ENCODE measurements around the gene GRM4. TPM values are rescaled to one million over a fixed set of nuclear protein-coding genes. Genes with fewer than 3 reads are reported as not detected.

The GRM4 gene
- total RNA-seq, 1 experiment from 2014 or later = not detected

DNA sequence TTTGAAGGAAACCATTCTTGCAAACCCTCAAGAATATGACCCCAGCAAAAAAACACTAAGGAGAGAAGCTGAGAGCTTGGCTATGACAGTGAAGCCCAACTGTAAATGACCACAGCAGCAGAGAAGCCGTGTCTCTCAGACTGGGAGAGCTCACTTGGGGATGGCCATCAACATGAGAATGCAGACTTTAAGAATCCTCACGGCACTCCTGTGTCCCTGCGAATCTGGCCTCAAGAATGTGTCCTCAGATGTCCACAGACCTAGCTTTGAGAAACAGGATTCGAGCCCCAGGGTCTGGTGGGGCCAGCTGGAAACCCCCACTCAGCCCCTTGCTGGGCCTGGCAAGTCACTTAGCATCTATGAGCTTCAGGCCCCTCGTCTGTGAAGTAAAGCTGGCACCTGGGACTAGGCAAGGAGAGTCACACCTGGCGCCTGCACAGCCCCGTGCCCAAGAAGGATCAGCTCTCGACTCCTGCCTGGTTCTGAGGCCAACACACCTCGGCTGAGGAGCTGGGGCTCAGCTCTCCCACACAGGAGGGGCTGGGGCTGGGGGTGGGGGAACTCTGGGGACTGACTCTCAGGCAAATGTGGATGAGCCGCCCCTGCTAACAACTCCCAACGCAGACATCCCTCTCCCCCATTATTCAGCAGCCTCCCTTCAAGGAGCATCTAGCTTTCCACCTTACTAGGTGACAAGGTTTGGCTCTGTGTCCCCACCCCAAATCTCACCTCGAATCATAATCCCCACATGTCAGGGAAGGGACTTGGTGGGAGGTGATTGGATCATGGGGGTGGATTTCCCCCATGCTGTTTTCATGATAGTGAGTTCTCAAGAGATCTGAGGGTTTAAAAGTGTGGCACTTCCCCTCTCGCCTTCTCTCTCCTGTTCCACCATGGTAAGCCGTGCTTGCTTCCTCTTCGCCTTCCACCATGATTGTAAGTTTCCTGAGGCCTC lies 97.7 kb downstream of the GRM4 start:
- Mint-ChIP-seq H3K4me1 (ENCODE audit: low read depth, unreplicated experiment) (no peaks in the 10 kb centered on the region), H3K4me3 (ENCODE audit: low read depth, unreplicated experiment) (no peak overlapping the region), H3K27me3 (ENCODE audit: unreplicated experiment) (peaks cover 99% of the 10 kb centered on the region), H3K36me3 (ENCODE audit: insufficient read depth, unreplicated experiment) (peaks cover 4% of the 10 kb centered on the region), H3K27ac (ENCODE audit: unreplicated experiment) (no peak overlapping the region), H3K9me3 (ENCODE audit: low read depth, unreplicated experiment) (peaks cover 7% of the 10 kb centered on the region)
- CTCF ChIA-PET = interaction anchor here (0.6 to 1.2 kb wide), 6 partner anchors 8 to 1798 kb away, joined by 3 to 4 read pairs (median 3); no protein-coding TSS in a partner anchor
- TF ChIP-seq, protein P1, sequence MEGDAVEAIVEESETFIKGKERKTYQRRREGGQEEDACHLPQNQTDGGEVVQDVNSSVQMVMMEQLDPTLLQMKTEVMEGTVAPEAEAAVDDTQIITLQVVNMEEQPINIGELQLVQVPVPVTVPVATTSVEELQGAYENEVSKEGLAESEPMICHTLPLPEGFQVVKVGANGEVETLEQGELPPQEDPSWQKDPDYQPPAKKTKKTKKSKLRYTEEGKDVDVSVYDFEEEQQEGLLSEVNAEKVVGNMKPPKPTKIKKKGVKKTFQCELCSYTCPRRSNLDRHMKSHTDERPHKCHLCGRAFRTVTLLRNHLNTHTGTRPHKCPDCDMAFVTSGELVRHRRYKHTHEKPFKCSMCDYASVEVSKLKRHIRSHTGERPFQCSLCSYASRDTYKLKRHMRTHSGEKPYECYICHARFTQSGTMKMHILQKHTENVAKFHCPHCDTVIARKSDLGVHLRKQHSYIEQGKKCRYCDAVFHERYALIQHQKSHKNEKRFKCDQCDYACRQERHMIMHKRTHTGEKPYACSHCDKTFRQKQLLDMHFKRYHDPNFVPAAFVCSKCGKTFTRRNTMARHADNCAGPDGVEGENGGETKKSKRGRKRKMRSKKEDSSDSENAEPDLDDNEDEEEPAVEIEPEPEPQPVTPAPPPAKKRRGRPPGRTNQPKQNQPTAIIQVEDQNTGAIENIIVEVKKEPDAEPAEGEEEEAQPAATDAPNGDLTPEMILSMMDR (IDR thresholded peaks at IDR 0.05; ENCODE audit: unreplicated experiment) = no peak
- no TSS peak for BruUV-seq (replicated peaks)
- DNase-seq = no peak
- intact Hi-C loops (cut with micrococcal nuclease; ENCODE audit: unreplicated experiment) = no loop called here

DNA sequence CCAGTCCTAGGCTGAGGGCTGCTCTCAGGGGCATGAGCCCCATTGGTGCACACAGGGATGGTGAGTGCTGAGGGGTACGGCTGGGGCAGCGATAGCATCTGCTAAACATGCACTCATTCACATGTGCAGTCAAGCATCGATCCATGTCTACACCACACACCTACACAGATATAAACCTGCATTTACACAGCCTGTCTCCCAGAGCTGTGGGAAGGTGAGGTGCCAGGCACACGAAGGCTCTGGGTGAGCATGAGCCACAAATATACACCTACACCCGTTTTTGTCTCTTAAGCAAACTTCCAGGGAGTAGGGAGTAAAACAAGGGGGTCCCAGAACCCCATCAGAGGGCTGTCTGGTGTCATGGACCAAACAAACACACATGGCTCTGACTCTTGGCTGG lies 99.3 kb downstream of the GRM4 start:
- CTCF ChIA-PET = interaction anchor here (0.6 to 1.0 kb wide), 2 partner anchors 9 to 44 kb away, joined by 5 read pairs; no protein-coding TSS in a partner anchor
- peaks cover 4% of the 10 kb centered on the region for H3K36me3 Mint-ChIP-seq (ENCODE audit: insufficient read depth, unreplicated experiment)
- BruUV-seq (replicated peaks) = no TSS peak
- H3K4me1 Mint-ChIP-seq (ENCODE audit: low read depth, unreplicated experiment) = no peaks in the 10 kb centered on the region
- no peak for DNase-seq
- TF ChIP-seq, protein P1 (IDR thresholded peaks at IDR 0.05; ENCODE audit: unreplicated experiment) = no peak
- no peak overlapping the region for H3K27ac Mint-ChIP-seq (ENCODE audit: unreplicated experiment)
- peaks cover 83% of the 10 kb centered on the region for H3K27me3 Mint-ChIP-seq (ENCODE audit: unreplicated experiment)
- peaks cover 7% of the 10 kb centered on the region for H3K9me3 Mint-ChIP-seq (ENCODE audit: low read depth, unreplicated experiment)
- intact Hi-C loops (cut with micrococcal nuclease; ENCODE audit: unreplicated experiment) = no loop called here
- no peak overlapping the region for H3K4me3 Mint-ChIP-seq (ENCODE audit: low read depth, unreplicated experiment)

- Mint-ChIP-seq H3K27ac (ENCODE audit: unreplicated experiment) (no peak overlapping the region), H3K4me3 (ENCODE audit: low read depth, unreplicated experiment) (no peak overlapping the region), H3K36me3 (ENCODE audit: insufficient read depth, unreplicated experiment) (peaks cover 4% of the 10 kb centered on the region), H3K4me1 (ENCODE audit: low read depth, unreplicated experiment) (no peaks in the 10 kb centered on the region), H3K9me3 (ENCODE audit: low read depth, unreplicated experiment) (peaks cover 7% of the 10 kb centered on the region), H3K27me3 (ENCODE audit: unreplicated experiment) (peaks cover 75% of the 10 kb centered on the region)
- DNase-seq = no peak
- BruUV-seq (replicated peaks) = no TSS peak
- TF ChIP-seq, protein P1 (IDR thresholded peaks at IDR 0.05; ENCODE audit: unreplicated experiment) = no peak
- CTCF ChIA-PET = interaction anchor here (0.6 kb wide), 1 partner anchor 9 kb away, joined by 3 read pairs; no protein-coding TSS in a partner anchor
- intact Hi-C loops (cut with micrococcal nuclease; ENCODE audit: unreplicated experiment) = no loop called here
Observed at GRCh38 chr6:34045771-34046170, 100.1 kb downstream of the GRM4 start.

- H3K4me1 Mint-ChIP-seq (ENCODE audit: low read depth, unreplicated experiment) = no peaks in the 10 kb centered on the region
- TF ChIP-seq, protein P1 (IDR thresholded peaks at IDR 0.05; ENCODE audit: unreplicated experiment) = no peak
- no peak overlapping the region for H3K4me3 Mint-ChIP-seq (ENCODE audit: low read depth, unreplicated experiment)
- intact Hi-C loops (cut with micrococcal nuclease; ENCODE audit: unreplicated experiment) = no loop called here
- DNase-seq = no peak
- H3K27me3 Mint-ChIP-seq (ENCODE audit: unreplicated experiment) = peaks cover 74% of the 10 kb centered on the region
- no TSS peak for BruUV-seq (replicated peaks)
- no peak overlapping the region for H3K27ac Mint-ChIP-seq (ENCODE audit: unreplicated experiment)
- peaks cover 4% of the 10 kb centered on the region for H3K36me3 Mint-ChIP-seq (ENCODE audit: insufficient read depth, unreplicated experiment)
- peaks cover 7% of the 10 kb centered on the region for H3K9me3 Mint-ChIP-seq (ENCODE audit: low read depth, unreplicated experiment)
- CTCF ChIA-PET = interaction anchor here (0.6 kb wide), 1 partner anchor 9 kb away, joined by 3 read pairs; no protein-coding TSS in a partner anchor
Observed at GRCh38 chr6:34044945-34045595, 100.8 kb downstream of the GRM4 start.
